Panc1 (cell line): ENCODE results near the gene SDC4. TPM values are rescaled to one million over a fixed set of nuclear protein-coding genes. Genes with fewer than 3 reads are reported as not detected.

Experiments used
- ATAC-seq: fragments of 200-7000 bp; cut with Tn5 transposase; 2 replicates; pipeline ENCODE4 v1.9.1; 2020; ENCODE audit warnings: mild to moderate bottlenecking, moderate library complexity
- BruUV-seq: library from RNA; stranded (reverse); fragments of 400-500 nt; replicated peaks from 2 replicates; lab custom pipeline; 2021; lab: Mats Ljungman, UMichigan
- CTCF ChIA-PET: fragments of 300-600 bp; sonication (Branson Sonifier 250); formaldehyde crosslinking; loops from one replicate; lab custom pipeline; 2022; ENCODE audit warnings: antibody characterized with exemption; lab: Charles Lee
- POLR2A ChIA-PET: fragments of 300-600 bp; sonication (Branson Sonifier 250); formaldehyde crosslinking; loops from one replicate; lab custom pipeline; 2022; ENCODE audit warnings: antibody characterized with exemption; lab: Charles Lee
- DNase-seq: peaks from one replicate; pipeline ENCODE4 v3.0.0-alpha.2; 2010; ENCODE audit warnings: low read depth, low spot score
- H3K27ac ChIP-seq: 2 replicates; pipeline ENCODE4 v1.5.1; 2011; ENCODE audit warnings: mild to moderate bottlenecking, low read length, inconsistent platforms
- H3K27me3 ChIP-seq: fragments of 200-500 bp; sonication (Bioruptor generic); 2 replicates; pipeline ENCODE4 v1.6.0; 2014; ENCODE audit warnings: low read length, inconsistent platforms; ENCODE audit not compliant: control insufficient read depth, insufficient read depth
- H3K36me3 ChIP-seq: fragments of 200-500 bp; sonication (Bioruptor generic); 2 replicates; pipeline ENCODE4 v1.5.1; 2014; ENCODE audit warnings: inconsistent platforms, mild to moderate bottlenecking, low read length, moderate library complexity; ENCODE audit not compliant: control insufficient read depth, insufficient read depth
- H3K4me1 ChIP-seq: 2 replicates; pipeline ENCODE4 v1.5.1; 2011; ENCODE audit warnings: inconsistent platforms, mild to moderate bottlenecking, low read length, moderate library complexity; ENCODE audit not compliant: control insufficient read depth, insufficient read depth
- H3K4me3 ChIP-seq, 2 experiments: 2 replicates each; pipeline ENCODE4 v1.5.1; 2011 to 2012; ENCODE audit warnings: low read depth in 2 of 2, low read length in 2 of 2, mild to moderate bottlenecking in 2 of 2, inconsistent platforms in 1 of 2, moderate library complexity in 1 of 2
- H3K9me3 ChIP-seq: fragments of 200-500 bp; sonication (Bioruptor generic); 2 replicates; pipeline ENCODE4 v1.5.1; 2014; ENCODE audit warnings: low read depth, mild to moderate bottlenecking, inconsistent platforms, low read length, moderate library complexity; ENCODE audit not compliant: control insufficient read depth, insufficient read depth
- CTCF ChIP-seq: fragments of 450-650 bp; IDR thresholded peaks from 2 replicates; pipeline ENCODE4 v1.5.1; 2017; ENCODE audit warnings: mild to moderate bottlenecking
- POLR2AphosphoS5 ChIP-seq: IDR thresholded peaks from 2 replicates; pipeline ENCODE4 v1.6.1; 2012; ENCODE audit warnings: mild to moderate bottlenecking, low read depth, low read length, moderate library complexity
- REST ChIP-seq, 2 experiments: IDR thresholded peaks; 2 replicates each; pipeline ENCODE4 v1.6.1; 2011 to 2012; ENCODE audit warnings: low read depth in 2 of 2, control low read depth in 1 of 2, low read length in 1 of 2, mild to moderate bottlenecking in 1 of 2, moderate library complexity in 1 of 2; ENCODE audit not compliant: insufficient read depth in 1 of 2
- SIN3A ChIP-seq: IDR thresholded peaks from 2 replicates; pipeline ENCODE4 v1.6.1; 2012; ENCODE audit warnings: low read depth, mild to moderate bottlenecking, low read length, moderate library complexity, borderline replicate concordance; ENCODE audit not compliant: insufficient read depth
- TCF7L2 ChIP-seq: IDR thresholded peaks from 2 replicates; pipeline ENCODE4 v1.6.1; 2011; ENCODE audit warnings: mild to moderate bottlenecking, low read depth, low read length, inconsistent platforms
- in situ Hi-C: cut with HindIII; loops from 2 replicates; pipeline ENCODE4 v1.10.0; 2016; ENCODE audit warnings: low sequenced_read_pairs, low pct_unique_long_range_greater_than_20kb
- intact Hi-C: fragments of 100-400 bp; cut with micrococcal nuclease; formaldehyde crosslinking; loops from one replicate; pipeline ENCODE4 v1.10.0; 2022; ENCODE audit not compliant: unreplicated experiment
- total RNA-seq: library from RNA; stranded (reverse); gene quantifications from one replicate; pipeline ENCODE4 v1.2.1, GENCODE V29; 2021; ENCODE audit not compliant: unreplicated experiment

Gene SDC4
- total RNA-seq, 1 experiment from 2014 or later: 93.3 TPM

- POLR2A ChIA-PET: no interaction called here
- no peaks in the 10 kb centered on the region for H3K36me3 ChIP-seq
Observed at GRCh38 chr20:45304464-45304999, 43.7 kb downstream of the SDC4 start.

More at GRCh38 chr20:45304464-45304999, 43.7 kb downstream of the SDC4 start:
- no peaks in the 10 kb centered on the region for H3K9me3 ChIP-seq
- no peak for DNase-seq
- in situ Hi-C loops: no loop called here
- BruUV-seq: no TSS peak
- no peak overlapping the region for H3K4me3 ChIP-seq
- H3K4me1 ChIP-seq: no peaks in the 10 kb centered on the region
- intact Hi-C loops: no loop called here
- H3K27me3 ChIP-seq: no peaks in the 10 kb centered on the region
- CTCF ChIA-PET: no interaction called here
- no peak for ATAC-seq
- TF ChIP-seq CTCF (no peak), REST (IDR thresholded peaks at IDR 0.05; ENCODE audit: insufficient read depth in 1 of 2, low read depth in 2 of 2, low read length in 1 of 2) (no peak), POLR2AphosphoS5 (no peak), SIN3A (no peak), TCF7L2 (no peak)
- no peak overlapping the region for H3K27ac ChIP-seq
